Neural cell (in vitro differentiated cells): ENCODE data around the gene NCK1.

Source experiments
- SMC3 ChIP-seq: fragments of 450-650 bp; conservative IDR thresholded peaks from 2 replicates; pipeline ENCODE4 v1.6.1; 2014; ENCODE audit warnings: antibody characterized with exemption, mild to moderate bottlenecking, moderate library complexity; ENCODE audit not compliant: poor library complexity
- TF ChIP-seq, protein P1 (sequence below): fragments of 450-650 bp; IDR thresholded peaks from 2 replicates; pipeline ENCODE4 v1.5.1; 2014; ENCODE audit warnings: antibody characterized with exemption, mild to moderate bottlenecking, moderate library complexity; ENCODE audit not compliant: poor library complexity, severe bottlenecking

DNA sequence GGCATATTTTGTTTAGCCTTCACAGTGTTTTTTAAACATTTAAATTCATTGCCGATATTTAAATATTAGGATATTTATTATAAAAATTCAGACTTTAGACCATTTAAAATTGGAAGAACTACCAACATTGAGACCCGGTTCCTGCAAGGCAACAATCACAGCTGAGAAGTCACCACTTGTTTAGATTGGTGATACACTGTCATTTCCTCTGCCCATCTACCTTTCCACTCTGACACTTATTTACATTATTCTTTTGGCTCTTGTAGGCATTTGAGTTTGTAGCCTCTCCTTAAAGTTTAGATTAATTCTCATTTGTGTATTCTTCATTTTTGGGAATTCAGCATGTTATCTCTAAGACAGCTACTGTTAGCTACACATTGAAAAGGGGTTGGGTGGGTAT lies 85.5 kb downstream of the NCK1 start:
- TF ChIP-seq, protein P1, sequence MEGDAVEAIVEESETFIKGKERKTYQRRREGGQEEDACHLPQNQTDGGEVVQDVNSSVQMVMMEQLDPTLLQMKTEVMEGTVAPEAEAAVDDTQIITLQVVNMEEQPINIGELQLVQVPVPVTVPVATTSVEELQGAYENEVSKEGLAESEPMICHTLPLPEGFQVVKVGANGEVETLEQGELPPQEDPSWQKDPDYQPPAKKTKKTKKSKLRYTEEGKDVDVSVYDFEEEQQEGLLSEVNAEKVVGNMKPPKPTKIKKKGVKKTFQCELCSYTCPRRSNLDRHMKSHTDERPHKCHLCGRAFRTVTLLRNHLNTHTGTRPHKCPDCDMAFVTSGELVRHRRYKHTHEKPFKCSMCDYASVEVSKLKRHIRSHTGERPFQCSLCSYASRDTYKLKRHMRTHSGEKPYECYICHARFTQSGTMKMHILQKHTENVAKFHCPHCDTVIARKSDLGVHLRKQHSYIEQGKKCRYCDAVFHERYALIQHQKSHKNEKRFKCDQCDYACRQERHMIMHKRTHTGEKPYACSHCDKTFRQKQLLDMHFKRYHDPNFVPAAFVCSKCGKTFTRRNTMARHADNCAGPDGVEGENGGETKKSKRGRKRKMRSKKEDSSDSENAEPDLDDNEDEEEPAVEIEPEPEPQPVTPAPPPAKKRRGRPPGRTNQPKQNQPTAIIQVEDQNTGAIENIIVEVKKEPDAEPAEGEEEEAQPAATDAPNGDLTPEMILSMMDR, result no peak
- TF ChIP-seq SMC3, result no peak
